MG63 (cell line): Measurements from ENCODE around the gene LCN1. TPM values are rescaled to one million over a fixed set of nuclear protein-coding genes. Genes with fewer than 3 reads are reported as not detected.

Experiments used
- DNase-seq: peaks from one replicate; pipeline ENCODE4 v3.0.0-alpha.2; 2020
- H3K27me3 ChIP-seq: fragments of 250-450 bp; sonication (Bioruptor Pico); 2 replicates; pipeline ENCODE4 v1.5.1; 2020; ENCODE audit warnings: mild to moderate bottlenecking, moderate library complexity
- H3K36me3 ChIP-seq: fragments of 250-450 bp; sonication (Bioruptor Pico); 2 replicates; pipeline ENCODE4 v1.5.1; 2020; ENCODE audit warnings: mild to moderate bottlenecking, moderate library complexity
- H3K4me3 ChIP-seq: fragments of 250-450 bp; sonication (Bioruptor Pico); 2 replicates; pipeline ENCODE4 v1.5.1; 2020; ENCODE audit warnings: mild to moderate bottlenecking, moderate library complexity
- H3K9me3 ChIP-seq: fragments of 250-450 bp; sonication (Bioruptor Pico); 2 replicates; pipeline ENCODE4 v1.5.1; 2020; ENCODE audit warnings: mild to moderate bottlenecking, moderate library complexity
- total RNA-seq: library from RNA; depleted of rRNA; stranded (reverse); fragments of >200 nt; shearing (Covaris generic); gene quantifications from 2 replicates; pipeline ENCODE4 v1.2.3, GENCODE V29; 2014; ENCODE audit warnings: low replicate concordance; rRNA removed

Gene LCN1
- not detected in 2 replicates for total RNA-seq

- no peaks in the 10 kb centered on the region for H3K27me3 ChIP-seq
- H3K36me3 ChIP-seq: no peaks in the 10 kb centered on the region
- DNase-seq: no peak
- H3K4me3 ChIP-seq: no peak within 1 kb of the TSS
- no peaks in the 10 kb centered on the region for H3K9me3 ChIP-seq
Observed at GRCh38 chr9:135520916-135521607, at the start of gene LCN1. TSS of gene LCN1 (plus strand) at chr9:135521440. CDS start at chr9:135521498, 58 bp downstream.

GRCh38 chr9:135471791-135472640, 49.2 kb upstream of the LCN1 start:
- Histone ChIP-seq H3K27me3 (no peaks in the 10 kb centered on the region), H3K36me3 (no peaks in the 10 kb centered on the region), H3K4me3 (no peak overlapping the region), H3K9me3 (no peaks in the 10 kb centered on the region)
- DNase-seq: no peak

GRCh38 chr9:135473972-135474543, 47.2 kb upstream of the LCN1 start:
- no peaks in the 10 kb centered on the region for H3K9me3 ChIP-seq
- no peaks in the 10 kb centered on the region for H3K27me3 ChIP-seq
- DNase-seq: no peak
- H3K4me3 ChIP-seq: no peak overlapping the region
- no peaks in the 10 kb centered on the region for H3K36me3 ChIP-seq

- DNase-seq: no peak
- Histone ChIP-seq H3K4me3 (no peak overlapping the region), H3K36me3 (no peaks in the 10 kb centered on the region)
Observed at GRCh38 chr9:135474915-135475314, 46.3 kb upstream of the LCN1 start.

GRCh38 chr9:135476561-135477355, 44.5 kb upstream of the LCN1 start:
- no peak overlapping the region for H3K4me3 ChIP-seq
- no peaks in the 10 kb centered on the region for H3K9me3 ChIP-seq
- no peaks in the 10 kb centered on the region for H3K27me3 ChIP-seq
- H3K36me3 ChIP-seq: no peaks in the 10 kb centered on the region
- no peak for DNase-seq

More at GRCh38 chr9:135474915-135475314, 46.3 kb upstream of the LCN1 start:
- no peaks in the 10 kb centered on the region for H3K27me3 ChIP-seq
- H3K9me3 ChIP-seq: no peaks in the 10 kb centered on the region

GRCh38 chr9:135478191-135478590, 43.0 kb upstream of the LCN1 start:
- no peaks in the 10 kb centered on the region for H3K27me3 ChIP-seq
- peak; percentile 32 for DNase-seq

GRCh38 chr9:135478829-135479468, 42.3 kb upstream of the LCN1 start:
- Histone ChIP-seq H3K4me3 (peak overlapping the region; percentile 37), H3K27me3 (no peaks in the 10 kb centered on the region), H3K9me3 (no peaks in the 10 kb centered on the region), H3K36me3 (peaks cover 9% of the 10 kb centered on the region)
- DNase-seq: peak; percentile 41

More at GRCh38 chr9:135478191-135478590, 43.0 kb upstream of the LCN1 start:
- Histone ChIP-seq H3K9me3 (no peaks in the 10 kb centered on the region), H3K4me3 (no peak overlapping the region), H3K36me3 (peaks cover 1% of the 10 kb centered on the region; the same call in 1 of the 2 replicates)

GRCh38 chr9:135479469-135480052, 41.7 kb upstream of the LCN1 start, which contains the start of gene PPP1R26:
TSS of gene PPP1R26 (plus strand) at chr9:135479782. CDS start at chr9:135484511, 4,729 bp downstream.
- Histone ChIP-seq H3K4me3 (peak within 1 kb of the TSS; percentile 84), H3K36me3 (peaks cover 13% of the 10 kb centered on the region), H3K9me3 (no peaks in the 10 kb centered on the region), H3K27me3 (no peaks in the 10 kb centered on the region)
- peak; percentile 55 for DNase-seq

- Histone ChIP-seq H3K27me3 (no peaks in the 10 kb centered on the region), H3K9me3 (no peaks in the 10 kb centered on the region), H3K36me3 (peaks cover 13% of the 10 kb centered on the region), H3K4me3 (peak overlapping the region; percentile 84)
- peak; percentile 48 for DNase-seq
Observed at GRCh38 chr9:135480071-135480939, 40.9 kb upstream of the LCN1 start.

GRCh38 chr9:135480940-135481310, 40.3 kb upstream of the LCN1 start:
- Histone ChIP-seq H3K9me3 (no peaks in the 10 kb centered on the region), H3K27me3 (no peaks in the 10 kb centered on the region), H3K4me3 (peak overlapping the region; percentile 84), H3K36me3 (peaks cover 13% of the 10 kb centered on the region)
- no peak for DNase-seq

- Histone ChIP-seq H3K36me3 (peaks cover 13% of the 10 kb centered on the region), H3K9me3 (no peaks in the 10 kb centered on the region), H3K4me3 (no peak overlapping the region), H3K27me3 (no peaks in the 10 kb centered on the region)
- DNase-seq: no peak
Observed at GRCh38 chr9:135482015-135482754, 39.1 kb upstream of the LCN1 start.

- no peak for DNase-seq
- Histone ChIP-seq H3K9me3 (no peaks in the 10 kb centered on the region), H3K4me3 (no peak overlapping the region), H3K27me3 (no peaks in the 10 kb centered on the region), H3K36me3 (peaks cover 16% of the 10 kb centered on the region)
Observed at GRCh38 chr9:135484460-135485277, 36.6 kb upstream of the LCN1 start.

- Histone ChIP-seq H3K36me3 (peaks cover 16% of the 10 kb centered on the region), H3K4me3 (no peak overlapping the region), H3K9me3 (no peaks in the 10 kb centered on the region), H3K27me3 (no peaks in the 10 kb centered on the region)
- no peak for DNase-seq
Observed at GRCh38 chr9:135485385-135485784, 35.9 kb upstream of the LCN1 start.

GRCh38 chr9:135485832-135486231, 35.4 kb upstream of the LCN1 start:
- no peak overlapping the region for H3K4me3 ChIP-seq
- no peak for DNase-seq
- peaks cover 16% of the 10 kb centered on the region for H3K36me3 ChIP-seq
- H3K27me3 ChIP-seq: no peaks in the 10 kb centered on the region
- H3K9me3 ChIP-seq: no peaks in the 10 kb centered on the region
